ENCODE results near the gene ZCWPW1. TPM values are rescaled to one million over a fixed set of nuclear protein-coding genes. Genes with fewer than 3 reads are reported as not detected.

The ZCWPW1 gene
- total and polyA plus RNA-seq, 2 of the 13 experiments (the other 11 are each of a cell fraction or from before 2014, with no cell fraction given): 2.4 to 2.5 TPM

- CTCF ChIA-PET (ENCODE audit: low intra/inter-chr PET ratio, low total read pairs): no interaction called here
Measured at GRCh38 chr7:100431286-100431735, 2.8 kb upstream of the ZCWPW1 start.

More at GRCh38 chr7:100431286-100431735, 2.8 kb upstream of the ZCWPW1 start:
- H3K9me3 ChIP-seq (ENCODE audit: low read length): no peaks in the 10 kb centered on the region
- FAIRE-seq (no peak), DNase-seq (ENCODE audit: low spot score) (no peak), ATAC-seq (no peak)
- H3K4me2 ChIP-seq (ENCODE audit: low read depth, low read length): peak overlapping the region; percentile 94
- in situ Hi-C loops (cut with HindIII; ENCODE audit: extremely low pct_ligation_motif_present, low pct_unique_long_range_greater_than_20kb) (no loop called here), intact Hi-C loops (cut with micrococcal nuclease; ENCODE audit: unreplicated experiment) (no loop called here)
- H3K79me2 ChIP-seq (ENCODE audit: insufficient read depth, low read length): peaks cover 37% of the 10 kb centered on the region
- no peaks in the 10 kb centered on the region; the same call in 1 of the 2 replicates for H4K20me1 ChIP-seq (ENCODE audit: insufficient read depth, low read length)
- no peak overlapping the region for H2AFZ ChIP-seq (ENCODE audit: low read length)
- WGBS (ENCODE audit: low lambda C conversion rate): 93% methylated on average over 7 of the region's 23 CpGs
- peak overlapping the region; percentile 75 to 87 (median 83); a peak in 3 of 6 replicates for H3K4me3 ChIP-seq (replicated peaks in 1 of 3; ENCODE audit: insufficient read depth in 1 of 3, low read depth in 2 of 3, low read length in 3 of 3)
- peaks cover 5 to 30% of the 10 kb centered on the region in 2 experiments for H3K36me3 ChIP-seq (replicated peaks in 1 of 2; ENCODE audit: control insufficient read depth in 1 of 2, insufficient read depth in 2 of 2, low read length in 2 of 2)
- no TSS peak for BruUV-seq (replicated peaks)
- peaks cover 56% of the 10 kb centered on the region for H3K4me1 ChIP-seq (ENCODE audit: insufficient read depth, low read length)
- peak overlapping the region; percentile 98; the same call in 1 of the 2 replicates for H3K9ac ChIP-seq (ENCODE audit: insufficient read depth, low read depth, low read length)
- H3K27me3 ChIP-seq (ENCODE audit: control insufficient read depth in 1 of 2, insufficient read depth in 2 of 2, low read length in 2 of 2): no peaks in the 10 kb centered on the region; a peak in 1 of 5 replicates
- TF ChIP-seq ZFP90 (CRISPR knock-in tag; IDR thresholded peaks at IDR 0.05; ENCODE audit: borderline replicate concordance) (0 out of 2 replicates have a peak, but pooled peaks have one; percentile 18), RBM39 (IDR thresholded peaks at IDR 0.05; ENCODE audit: low read depth, low read length, poor library complexity, severe bottlenecking) (no peak), RBFOX2 (IDR thresholded peaks at IDR 0.05; ENCODE audit: low read depth, low read length) (peak; percentile 60), POLR2G (IDR thresholded peaks at IDR 0.05; ENCODE audit: low read depth, low read length) (0 out of 2 replicates have a peak, but pooled peaks have one; percentile 10), AGO2 (optimal IDR thresholded peaks at IDR 0.05; ENCODE audit: low read depth, low read length) (peak; percentile 90), ZFAT (CRISPR knock-in tag; conservative IDR thresholded peaks at IDR 0.05) (no peak), ZNF850 (CRISPR knock-in tag; conservative IDR thresholded peaks at IDR 0.05) (no peak), ZNF687 (CRISPR knock-in tag; IDR thresholded peaks at IDR 0.05) (0 out of 2 replicates have a peak, but pooled peaks have one; percentile 19)
- POLR2A ChIA-PET: interaction anchor here (0.8 to 4.8 kb wide), 2 partner anchors 8 to 14 kb away, joined by 6 to 199 read pairs; no protein-coding TSS in a partner anchor
- peak overlapping the region; percentile 36 for H3K27ac ChIP-seq (ENCODE audit: extremely low read length, insufficient read depth, low read length)

Measured in HepG2 (cell line).